HG03565 (cell line): ENCODE results near the gene DNAJC25.
"Not testable (repeated sequence)": the region's sequence is repeated elsewhere in the genome, so short reads cannot be mapped to it uniquely, and the experiment has no call there.

Experiments
- ATAC-seq: cut with Tn5 transposase; IDR thresholded peaks from one replicate; pipeline ENCODE4 v1.9.1; 2021; ENCODE audit warnings: mild to moderate bottlenecking, moderate library complexity; ENCODE audit not compliant: unreplicated experiment

The DNAJC25 gene

GRCh38 chr9:111663301-111663823 lies 32.2 kb downstream of the DNAJC25 start:
- ATAC-seq = no peak

- ATAC-seq = no peak
Measured at GRCh38 chr9:111668026-111668573, 37.0 kb downstream of the DNAJC25 start.

- ATAC-seq = not testable (repeated sequence)
Measured at GRCh38 chr9:111668601-111669000, 37.5 kb downstream of the DNAJC25 start.

- no peak for ATAC-seq
Measured at GRCh38 chr9:111674319-111674718, 43.2 kb downstream of the DNAJC25 start.

GRCh38 chr9:111676116-111676515 lies 45.0 kb downstream of the DNAJC25 start:
- no peak for ATAC-seq

- no peak for ATAC-seq
Measured at GRCh38 chr9:111678293-111678692, 47.2 kb downstream of the DNAJC25 start.

- ATAC-seq = no peak
Measured at GRCh38 chr9:111679199-111679598, 48.1 kb downstream of the DNAJC25 start.

GRCh38 chr9:111683392-111683791 lies 52.3 kb downstream of the DNAJC25 start:
- no peak for ATAC-seq

- ATAC-seq = no peak
Measured at GRCh38 chr9:111691672-111692329, 60.7 kb downstream of the DNAJC25 start.

GRCh38 chr9:111696796-111697195 lies 65.7 kb downstream of the DNAJC25 start:
- no peak for ATAC-seq

GRCh38 chr9:111700776-111701175 lies 69.6 kb downstream of the DNAJC25 start:
- no peak for ATAC-seq
